Transverse colon (tissue), 4 donors: Measurements from ENCODE around the gene UBE2Q2.

ENCODE experiments used
- CTCF ChIP-seq, 5 experiments: fragments of 200-600 bp in 3 of 5; fragments of 450-650 bp in 2 of 5; sonication (generic) in 3 of 5; IDR thresholded peaks; 1 replicate in 2 of 5; 2 replicates in 3 of 5; pipeline ENCODE4 v1.5.1; 2016 to 2017; ENCODE audit warnings: antibody characterized with exemption in 5 of 5, inconsistent platforms in 3 of 5, mild to moderate bottlenecking in 2 of 5, moderate library complexity in 1 of 5
- EP300 ChIP-seq: sonication (generic); formaldehyde crosslinking; IDR thresholded peaks from one replicate; pipeline ENCODE4 v1.6.1; 2017; ENCODE audit warnings: antibody characterized with exemption, low read depth
- POLR2A ChIP-seq: fragments of 450-650 bp; IDR thresholded peaks from one replicate; pipeline ENCODE4 v1.6.1; 2016; ENCODE audit warnings: antibody characterized with exemption, mild to moderate bottlenecking, moderate library complexity
- POLR2AphosphoS5 ChIP-seq, 3 donors: sonication (generic); formaldehyde crosslinking; IDR thresholded peaks; one replicate each; pipeline ENCODE4 v1.6.1; 2016; ENCODE audit warnings: antibody characterized with exemption in 3 of 3

- TF ChIP-seq EP300 (no peak), CTCF (IDR thresholded peaks at IDR 0.05) (no peak), POLR2A (no peak), POLR2AphosphoS5 (IDR thresholded peaks at IDR 0.05) (no peak)
Observed at GRCh38 chr15:75920079-75920478, 76.8 kb downstream of the UBE2Q2 start.
